PFSK-1 (cell line): ENCODE results near the gene CALHM4.

Source experiments
- POLR2AphosphoS5 ChIP-seq: IDR thresholded peaks from 2 replicates; pipeline ENCODE4 v1.6.1; 2012; ENCODE audit warnings: low read depth, mild to moderate bottlenecking, control low read depth, low read length, moderate library complexity
- TAF1 ChIP-seq: IDR thresholded peaks from 2 replicates; pipeline ENCODE4 v1.6.1; 2012; ENCODE audit warnings: low read length, control low read depth, borderline replicate concordance; ENCODE audit not compliant: insufficient read depth

GRCh38 chr6:116568111-116568510, 14.6 kb downstream of the CALHM4 start:
- no peak for TF ChIP-seq POLR2AphosphoS5
- TF ChIP-seq TAF1: no peak
